Fibroblast of the aortic adventitia (primary cell): ENCODE results near the gene CHCHD6. TPM values are rescaled to one million over a fixed set of nuclear protein-coding genes. Genes with fewer than 3 reads are reported as not detected.
A peak's percentile ranks its signal among the peaks of the same experiment; 100 is the strongest.

ENCODE experiments used
- DNase-seq: peaks from one replicate; pipeline ENCODE4 v3.0.0-alpha.2; 2010; ENCODE audit warnings: low read depth
- H3K4me3 ChIP-seq: 2 replicates; pipeline ENCODE4 v1.5.1; 2011; ENCODE audit warnings: low read depth, mild to moderate bottlenecking, control low read depth, low read length, moderate library complexity
- total RNA-seq: library from RNA; depleted of rRNA; stranded (reverse); fragments of >200 nt; gene quantifications from 2 replicates; pipeline ENCODE4 v1.2.3, GENCODE V29; 2012; ENCODE audit warnings: low replicate concordance
- TF ChIP-seq, protein P1 (sequence below): IDR thresholded peaks from 2 replicates; pipeline ENCODE4 v1.5.1; 2011; ENCODE audit warnings: mild to moderate bottlenecking, low read length, control low read depth, inconsistent platforms; ENCODE audit not compliant: insufficient read depth

The CHCHD6 gene
- total RNA-seq, 1 donor, result 10.8 TPM

DNA sequence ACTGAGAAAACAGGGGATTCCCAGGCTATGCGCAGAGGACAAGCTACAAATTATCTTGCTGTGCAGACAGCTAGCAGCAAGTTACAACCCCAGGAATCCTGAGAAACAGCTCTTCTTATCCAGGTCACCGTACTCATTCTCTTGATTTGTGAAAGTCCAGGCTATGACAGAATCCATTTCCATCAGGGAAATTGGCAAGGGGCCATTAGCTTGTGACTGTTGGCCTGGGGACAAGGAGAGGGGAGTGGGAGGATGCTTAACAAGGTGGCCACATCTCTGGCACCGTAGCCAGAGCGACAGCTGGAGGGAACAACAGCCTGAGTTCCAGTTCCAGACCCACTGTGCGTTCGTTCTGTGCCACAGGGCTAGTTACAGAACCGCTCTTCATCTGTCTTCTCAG, 233.9 kb downstream of the CHCHD6 start:
- no peak for DNase-seq
- TF ChIP-seq, protein P1, sequence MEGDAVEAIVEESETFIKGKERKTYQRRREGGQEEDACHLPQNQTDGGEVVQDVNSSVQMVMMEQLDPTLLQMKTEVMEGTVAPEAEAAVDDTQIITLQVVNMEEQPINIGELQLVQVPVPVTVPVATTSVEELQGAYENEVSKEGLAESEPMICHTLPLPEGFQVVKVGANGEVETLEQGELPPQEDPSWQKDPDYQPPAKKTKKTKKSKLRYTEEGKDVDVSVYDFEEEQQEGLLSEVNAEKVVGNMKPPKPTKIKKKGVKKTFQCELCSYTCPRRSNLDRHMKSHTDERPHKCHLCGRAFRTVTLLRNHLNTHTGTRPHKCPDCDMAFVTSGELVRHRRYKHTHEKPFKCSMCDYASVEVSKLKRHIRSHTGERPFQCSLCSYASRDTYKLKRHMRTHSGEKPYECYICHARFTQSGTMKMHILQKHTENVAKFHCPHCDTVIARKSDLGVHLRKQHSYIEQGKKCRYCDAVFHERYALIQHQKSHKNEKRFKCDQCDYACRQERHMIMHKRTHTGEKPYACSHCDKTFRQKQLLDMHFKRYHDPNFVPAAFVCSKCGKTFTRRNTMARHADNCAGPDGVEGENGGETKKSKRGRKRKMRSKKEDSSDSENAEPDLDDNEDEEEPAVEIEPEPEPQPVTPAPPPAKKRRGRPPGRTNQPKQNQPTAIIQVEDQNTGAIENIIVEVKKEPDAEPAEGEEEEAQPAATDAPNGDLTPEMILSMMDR, result no peak
- H3K4me3 ChIP-seq, result no peak overlapping the region

DNA sequence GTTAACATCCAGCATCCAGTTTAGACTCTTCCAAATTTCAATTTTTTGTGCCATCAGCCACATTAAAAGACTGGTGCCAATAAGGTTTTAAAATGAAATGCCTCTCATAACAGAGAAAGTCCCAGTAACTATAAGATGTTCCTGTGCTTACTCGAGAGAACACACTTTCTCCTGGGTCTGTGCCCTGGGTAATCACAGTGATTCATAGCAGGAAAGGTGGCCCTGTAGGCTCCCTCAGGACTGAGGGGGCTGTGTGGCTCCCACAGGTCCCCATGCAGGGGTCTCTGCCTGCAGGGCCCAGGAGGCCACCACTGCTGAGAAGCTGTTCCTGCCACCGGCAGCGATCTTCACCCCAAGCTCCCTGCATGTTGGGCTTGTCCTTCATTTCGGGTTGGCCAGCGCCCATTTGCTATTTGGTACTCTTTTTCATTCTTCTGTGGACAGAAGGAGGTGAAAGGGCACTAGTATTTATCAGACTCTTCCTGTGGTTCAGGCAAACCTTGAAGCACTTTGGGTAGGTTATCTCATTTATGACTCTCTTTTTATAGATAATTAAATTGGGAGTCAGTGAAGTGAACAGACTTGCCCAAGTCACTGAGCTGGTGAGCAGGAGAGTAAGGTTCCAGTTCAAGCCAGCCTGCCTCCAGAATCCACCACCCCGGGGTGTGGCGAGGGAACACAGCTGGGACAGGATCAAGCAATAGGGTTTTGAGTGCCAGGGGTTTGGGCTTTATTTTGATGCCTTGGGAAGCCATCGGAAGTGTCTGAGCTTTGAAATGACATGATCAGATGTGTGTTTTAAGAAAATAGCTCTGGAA, 234.7 kb downstream of the CHCHD6 start:
- TF ChIP-seq, protein P1, result no peak
- H3K4me3 ChIP-seq, result no peak overlapping the region
- peak; percentile 7 for DNase-seq

DNA sequence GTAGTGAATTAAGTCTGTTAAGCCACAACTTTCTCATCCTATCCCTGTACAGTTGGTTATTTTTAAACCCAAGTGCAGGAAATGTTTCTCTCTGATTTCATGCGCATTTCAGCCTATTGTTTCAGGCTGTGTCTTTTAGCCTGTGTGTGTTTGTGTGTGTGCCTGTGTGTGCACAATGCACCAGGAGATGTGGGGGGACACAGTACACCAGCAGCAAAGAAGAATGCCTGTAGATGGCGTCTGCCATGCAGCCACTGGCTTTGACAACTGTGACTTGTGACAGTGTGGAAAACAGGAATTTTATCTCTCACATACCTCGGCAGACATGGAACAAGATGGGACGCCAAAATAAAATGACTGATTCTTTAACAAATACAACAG, 235.3 kb downstream of the CHCHD6 start:
- H3K4me3 ChIP-seq, result no peak overlapping the region
- peak; percentile 17 for DNase-seq
- TF ChIP-seq, protein P1, result no peak

DNA sequence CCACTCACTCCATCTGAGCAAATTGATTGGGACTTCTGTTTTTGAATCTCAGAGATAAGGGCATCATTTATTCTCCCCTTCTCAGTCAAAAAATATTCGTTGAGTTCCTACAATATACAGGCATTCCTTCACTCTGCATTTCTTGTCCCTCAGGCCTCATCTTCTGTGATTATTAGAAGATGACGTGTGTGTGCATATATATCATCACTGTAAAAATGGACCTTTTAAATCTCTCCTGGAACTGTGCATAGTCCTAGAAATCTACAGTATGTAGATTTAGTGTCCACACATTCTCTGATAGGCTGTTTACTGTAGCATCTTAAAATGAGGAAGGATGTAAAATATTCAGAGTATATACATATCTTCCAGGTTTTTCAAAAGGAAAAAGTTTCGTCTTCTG, 235.7 kb downstream of the CHCHD6 start:
- TF ChIP-seq, protein P1, result no peak

DNA sequence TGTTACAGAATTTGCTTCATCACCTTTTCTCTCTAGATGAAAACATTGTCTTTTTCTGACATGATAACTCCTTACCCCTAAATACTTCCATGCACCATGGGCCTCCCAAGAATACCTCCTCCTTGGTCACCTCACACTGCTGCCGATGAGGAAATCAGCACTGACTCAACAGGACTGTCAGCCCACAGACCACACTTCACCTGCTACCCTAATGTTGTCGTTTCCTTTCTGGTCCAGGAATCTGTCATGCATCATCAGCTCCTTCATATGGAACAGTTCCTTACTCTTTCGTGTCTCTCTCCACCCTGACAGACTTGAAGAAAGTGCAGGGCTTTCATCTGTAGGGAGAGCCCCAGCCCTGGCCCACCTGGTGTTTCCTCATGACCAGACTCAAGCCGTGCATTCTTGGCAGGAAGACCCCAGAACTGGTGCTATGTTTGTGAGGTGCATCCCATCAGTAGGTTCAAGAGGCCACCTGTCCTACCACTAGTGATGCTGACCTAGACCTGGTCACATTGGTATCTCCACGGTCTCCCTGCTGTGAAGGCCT, 237.8 kb downstream of the CHCHD6 start:
- TF ChIP-seq, protein P1, result no peak
- no peak for DNase-seq
- no peak overlapping the region for H3K4me3 ChIP-seq

More for the DNA sequence above, 235.7 kb downstream of the CHCHD6 start:
- no peak for DNase-seq
- H3K4me3 ChIP-seq, result no peak overlapping the region

DNA sequence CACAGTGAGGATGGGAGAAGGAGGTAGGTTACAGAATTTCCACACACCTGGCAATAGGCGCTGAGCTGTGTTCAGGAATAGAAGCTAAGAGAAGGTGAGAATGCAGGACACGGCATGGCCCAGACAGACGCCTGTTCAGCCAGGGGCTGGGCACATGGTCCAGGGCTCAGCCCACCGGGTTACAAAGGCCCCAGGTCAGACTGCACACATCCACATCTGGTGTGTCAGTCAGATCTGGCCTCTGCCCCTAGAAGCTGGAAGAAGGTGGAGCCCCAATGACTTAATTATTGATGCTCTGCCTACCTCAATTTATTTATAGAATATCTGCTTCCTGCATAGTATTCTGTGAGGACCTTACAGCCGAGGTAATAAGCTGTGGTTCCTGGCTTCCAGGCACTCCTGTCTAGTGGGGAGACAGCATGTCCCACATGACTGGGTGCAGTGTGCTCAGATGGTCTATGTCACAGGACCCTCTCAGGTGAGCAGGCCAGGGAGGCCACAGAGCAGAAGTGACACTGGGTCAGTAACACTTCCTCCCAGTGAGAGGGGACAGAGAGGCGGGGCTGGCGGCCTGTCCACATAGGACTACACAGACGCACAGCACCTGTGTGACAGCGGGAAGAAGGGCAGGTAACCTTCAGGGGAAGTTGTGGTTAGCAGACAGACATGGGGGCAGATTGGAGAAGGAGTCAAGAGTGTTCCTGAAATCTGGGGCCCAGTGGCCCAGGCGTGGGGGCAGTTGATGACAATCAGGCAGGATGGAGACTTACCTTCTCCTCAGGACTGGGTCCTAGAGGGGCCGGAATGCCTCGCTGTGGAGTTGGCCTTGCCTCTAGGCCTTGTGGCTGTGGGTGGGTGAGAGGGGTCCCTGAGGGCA, 240.3 kb downstream of the CHCHD6 start:
- H3K4me3 ChIP-seq, result no peak overlapping the region
- TF ChIP-seq, protein P1, result no peak
- no peak for DNase-seq
